HG03025 (cell line): ENCODE data around the gene SLC1A3.
"Not testable (repeated sequence)": the region's sequence is repeated elsewhere in the genome, so short reads cannot be mapped to it uniquely, and the experiment has no call there.

Source experiments
- ATAC-seq: cut with Tn5 transposase; IDR thresholded peaks from one replicate; pipeline ENCODE4 v1.9.1; 2021; ENCODE audit warnings: mild to moderate bottlenecking, moderate library complexity; ENCODE audit not compliant: unreplicated experiment, low FRiP score

The SLC1A3 gene

DNA sequence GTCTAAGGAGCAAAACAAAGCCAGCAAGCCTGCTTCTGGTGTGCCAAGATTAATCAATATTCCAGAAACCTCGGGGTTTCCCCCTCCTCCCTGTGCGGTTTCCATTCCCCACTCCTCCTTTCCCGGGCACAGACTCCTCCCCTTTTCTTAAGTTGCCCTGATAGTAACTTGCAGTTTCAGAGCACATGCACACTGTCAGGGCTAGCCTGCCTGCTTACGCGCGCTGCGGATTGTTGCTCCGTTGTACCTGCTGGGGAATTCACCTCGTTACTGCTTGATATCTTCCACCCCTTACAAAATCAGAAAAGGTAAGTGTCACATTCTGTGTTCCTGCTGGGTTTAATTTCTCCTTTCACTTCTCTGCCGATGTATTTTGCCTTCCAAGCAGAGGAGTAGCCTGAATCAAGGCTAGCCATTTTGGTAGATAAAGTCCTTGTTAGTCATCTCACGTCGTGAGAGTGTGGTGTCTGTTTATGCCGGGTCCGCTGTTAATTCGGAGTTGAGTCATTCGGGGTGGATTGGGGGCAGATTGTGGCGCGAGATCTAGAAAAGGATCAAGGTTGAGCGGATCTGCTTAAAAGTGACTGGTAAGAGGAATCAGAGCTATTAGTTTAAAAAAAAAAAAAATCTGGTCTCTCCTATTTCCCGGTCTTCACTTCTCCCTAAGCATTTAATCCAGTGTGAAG is at the start of gene SLC1A3:
Gene SLC1A3 (plus strand): TSS at position 179 of the 686 bp plus-strand sequence. CDS start 1,818 bp downstream, outside the sequence.
- ATAC-seq = peak; percentile 69

DNA sequence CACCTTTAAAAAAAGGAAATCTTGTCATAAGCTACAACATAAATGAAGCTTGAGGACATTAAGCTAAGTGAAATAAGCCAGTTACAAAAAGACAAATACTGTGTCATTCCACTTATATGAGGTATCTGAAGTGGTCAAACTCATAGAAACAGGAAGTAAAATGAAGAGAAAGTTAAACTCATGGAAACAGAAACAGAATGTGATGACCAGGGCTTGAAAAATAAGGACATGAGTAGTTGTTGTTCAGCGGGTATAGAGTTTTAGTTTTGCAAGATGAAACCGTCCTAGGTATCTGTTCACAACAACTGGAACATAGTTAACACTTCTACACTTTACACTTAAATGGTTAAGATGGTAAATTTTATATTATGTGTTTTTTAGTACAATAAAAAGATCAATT is 47.8 kb upstream of the SLC1A3 start:
- no peak for ATAC-seq

DNA sequence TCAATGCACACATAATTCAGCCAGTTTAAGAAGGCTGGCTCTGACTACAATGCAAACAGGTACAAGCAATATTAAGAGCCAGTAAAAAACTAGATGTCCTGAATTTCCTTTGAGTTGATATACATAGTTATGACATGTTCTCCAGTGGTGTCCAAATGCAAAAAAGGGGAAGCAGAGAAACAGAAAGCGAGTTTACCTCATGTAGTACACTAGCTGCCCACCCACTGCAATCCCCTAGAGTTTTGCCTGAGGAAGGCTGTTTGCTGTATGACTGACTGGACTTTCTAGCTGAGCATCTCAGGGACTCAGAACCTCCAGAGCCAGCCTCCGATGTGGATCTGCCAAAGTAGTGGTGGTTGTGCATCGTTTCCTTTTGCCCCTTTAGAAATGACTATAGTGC is 44.8 kb upstream of the SLC1A3 start:
- no peak for ATAC-seq

DNA sequence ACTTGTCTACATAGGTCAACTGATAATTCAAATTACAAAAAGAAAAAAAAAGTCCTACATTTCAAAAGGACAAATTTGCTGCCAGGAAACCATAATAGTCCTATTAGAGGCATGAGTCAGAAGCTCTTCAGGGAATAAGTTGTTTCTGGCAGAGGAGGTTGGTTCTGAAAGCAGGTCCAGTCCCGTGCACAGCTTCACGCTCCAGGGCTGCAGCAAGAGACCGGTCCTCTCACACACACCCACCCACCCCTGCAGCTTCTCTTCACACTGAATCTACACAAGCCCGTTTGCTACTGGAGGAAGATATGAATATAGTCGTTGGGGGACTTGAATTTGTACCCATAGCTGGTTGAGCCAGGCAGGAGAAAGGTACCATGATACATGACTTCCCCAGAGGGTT is 36.9 kb upstream of the SLC1A3 start:
- ATAC-seq = no peak

DNA sequence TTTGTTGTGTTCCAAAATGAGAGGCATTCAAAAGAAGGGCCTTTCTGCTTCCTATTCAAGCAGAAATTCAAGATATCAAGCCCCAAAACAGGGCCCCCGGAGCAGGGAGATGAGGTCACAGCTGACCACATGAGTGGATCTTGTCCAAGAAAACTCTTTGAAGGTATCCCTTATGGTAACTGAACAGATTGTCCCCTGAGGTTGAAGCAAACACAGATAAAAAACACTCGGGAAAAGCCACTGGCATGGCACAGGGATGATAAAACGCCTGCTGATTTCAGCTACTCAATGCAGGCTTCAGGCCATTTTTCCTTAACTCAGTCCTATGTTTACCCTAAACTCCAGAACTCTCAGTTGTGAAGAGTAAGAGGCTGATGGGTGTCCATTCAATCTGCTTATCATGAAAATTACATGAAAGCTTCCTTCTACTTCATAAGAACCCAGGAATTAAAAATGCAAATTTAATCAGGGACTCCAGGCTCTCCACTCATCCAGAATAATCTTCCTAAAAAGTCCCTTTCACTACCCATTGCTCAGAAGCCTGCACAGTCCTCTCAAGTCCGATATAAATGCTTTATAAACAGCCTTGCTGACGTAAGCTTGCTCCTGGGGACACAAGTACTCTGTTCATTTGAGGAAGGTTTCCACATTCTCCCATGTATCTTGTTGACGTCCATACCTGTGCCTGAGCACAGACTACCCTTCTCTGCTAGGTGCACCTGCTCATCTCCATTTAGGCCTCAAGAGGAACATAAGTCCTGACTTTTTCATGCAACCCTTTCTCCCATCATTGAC is 35.9 kb upstream of the SLC1A3 start:
- ATAC-seq = no peak

DNA sequence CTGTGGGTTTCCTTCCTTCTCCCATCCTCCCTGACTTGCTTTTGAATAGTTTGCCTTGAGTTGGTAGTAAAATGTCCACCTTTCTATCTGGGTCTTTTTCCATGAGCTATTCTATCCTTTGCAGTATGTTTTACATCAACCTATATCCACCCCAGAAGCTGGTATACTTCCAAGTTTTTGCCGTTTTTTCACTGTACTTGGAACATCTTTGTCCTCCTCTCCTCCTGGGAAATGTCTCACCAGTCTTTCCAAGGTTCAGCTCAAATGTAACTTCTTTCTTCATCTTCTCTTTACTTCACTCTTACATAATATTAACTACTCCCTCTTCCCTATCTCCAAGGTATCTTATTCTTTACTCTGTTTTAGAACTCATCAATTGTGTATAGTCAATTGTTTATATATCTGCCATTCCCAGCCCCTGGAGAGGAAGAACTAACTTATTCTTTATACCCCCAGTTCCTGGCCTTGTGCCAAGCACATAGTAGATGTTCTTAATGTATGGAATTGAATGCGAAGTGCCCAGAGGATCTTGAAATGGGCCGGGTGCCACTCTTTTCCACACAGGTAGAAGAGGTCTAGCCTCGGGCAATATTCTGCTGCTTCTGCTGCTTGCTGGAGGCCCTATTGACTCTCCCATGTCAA is 34.9 kb upstream of the SLC1A3 start:
- ATAC-seq = no peak

DNA sequence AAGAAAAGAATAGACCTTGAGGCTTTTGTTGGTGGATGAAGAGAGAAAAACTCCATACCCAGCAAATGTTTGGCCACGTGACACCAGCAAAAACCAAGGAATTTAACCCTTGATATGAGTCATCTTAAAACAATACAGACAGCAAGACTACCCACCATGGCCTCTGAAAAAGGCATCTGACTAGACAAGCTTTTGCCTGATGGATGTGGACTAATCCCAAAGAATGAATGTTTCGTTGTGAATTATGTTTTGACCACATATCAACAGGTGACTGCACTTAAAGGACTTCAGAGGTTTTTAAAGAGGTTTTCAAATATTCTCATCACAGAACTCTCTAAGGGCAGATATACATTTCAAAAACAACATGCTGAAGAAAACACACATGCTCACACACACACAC is 33.0 kb upstream of the SLC1A3 start:
- no peak for ATAC-seq

DNA sequence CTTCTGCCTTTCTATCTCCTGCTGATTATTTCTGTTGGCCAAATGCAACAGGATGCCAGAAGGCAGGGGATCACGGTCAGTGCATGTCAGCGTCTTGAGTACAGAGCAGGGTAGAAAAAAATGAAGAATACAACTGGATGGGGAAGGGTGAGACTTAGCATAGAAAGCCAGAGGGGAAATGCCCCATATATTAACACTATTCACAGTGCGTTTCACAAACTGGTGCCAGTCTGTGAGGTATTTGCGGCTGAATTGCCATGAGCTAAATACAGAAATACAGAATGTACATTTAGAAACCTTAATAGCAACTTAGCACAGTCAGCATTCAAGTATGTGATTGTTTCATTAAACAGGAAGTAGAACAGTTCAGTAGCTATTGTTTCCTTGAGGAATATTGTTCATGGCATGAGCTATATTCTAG is 31.0 kb upstream of the SLC1A3 start:
- ATAC-seq = no peak

DNA sequence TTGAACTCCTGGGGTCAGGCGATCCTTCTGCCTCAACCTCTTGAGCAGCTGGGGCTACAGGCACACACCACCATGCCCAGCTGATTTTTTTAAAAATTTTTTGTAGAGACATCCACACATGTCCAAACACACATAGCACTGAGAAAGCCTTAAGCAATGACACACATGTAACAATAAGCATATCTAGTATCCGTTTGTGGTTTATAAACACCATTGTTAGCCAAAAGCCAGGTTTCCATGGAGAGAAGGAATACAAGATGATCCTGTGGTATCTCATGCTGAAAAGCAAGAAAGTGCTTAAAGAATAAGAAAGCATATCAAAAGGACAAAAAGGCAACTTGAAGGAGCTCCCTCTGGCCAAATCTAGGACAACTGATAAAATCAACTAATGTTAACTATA is 29.7 kb upstream of the SLC1A3 start:
- ATAC-seq = no peak

DNA sequence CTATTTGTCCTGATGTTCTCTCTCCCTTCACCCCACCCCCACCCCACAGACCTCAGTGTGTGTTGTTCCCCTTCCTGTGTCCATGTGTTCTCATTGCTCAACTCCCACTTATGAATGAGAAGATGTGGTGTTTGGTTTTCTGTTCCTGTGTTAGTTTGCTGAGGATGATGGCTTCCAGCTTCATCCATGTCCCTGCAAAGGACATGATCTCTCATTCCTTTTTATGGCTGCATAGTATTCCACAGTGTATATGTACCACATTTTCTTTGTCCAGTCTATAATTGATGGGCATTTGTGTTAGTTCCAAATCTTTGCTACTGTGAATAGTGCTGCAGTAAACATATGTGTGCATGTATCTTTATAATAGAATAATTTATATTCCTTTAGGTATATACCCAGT is 26.5 kb upstream of the SLC1A3 start:
- not testable (repeated sequence) for ATAC-seq

DNA sequence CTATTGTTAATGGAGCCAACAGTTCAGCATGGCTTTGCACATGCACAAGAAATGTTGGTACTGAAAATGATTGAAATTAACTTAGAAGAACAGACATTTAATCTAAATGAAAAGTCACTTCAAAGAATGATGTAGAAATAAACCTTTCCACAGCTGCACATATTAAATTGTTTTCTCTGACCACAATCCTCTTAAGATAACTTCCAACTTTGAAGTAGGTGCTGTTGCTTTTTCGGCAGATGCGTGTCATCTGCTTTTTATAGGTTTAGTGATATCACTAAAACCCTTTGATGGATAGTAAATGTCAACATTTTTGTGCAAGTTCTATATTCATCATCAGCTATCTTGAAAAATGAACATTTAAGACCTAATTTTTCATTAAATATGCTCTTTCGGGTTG is 25.3 kb upstream of the SLC1A3 start:
- no peak for ATAC-seq

DNA sequence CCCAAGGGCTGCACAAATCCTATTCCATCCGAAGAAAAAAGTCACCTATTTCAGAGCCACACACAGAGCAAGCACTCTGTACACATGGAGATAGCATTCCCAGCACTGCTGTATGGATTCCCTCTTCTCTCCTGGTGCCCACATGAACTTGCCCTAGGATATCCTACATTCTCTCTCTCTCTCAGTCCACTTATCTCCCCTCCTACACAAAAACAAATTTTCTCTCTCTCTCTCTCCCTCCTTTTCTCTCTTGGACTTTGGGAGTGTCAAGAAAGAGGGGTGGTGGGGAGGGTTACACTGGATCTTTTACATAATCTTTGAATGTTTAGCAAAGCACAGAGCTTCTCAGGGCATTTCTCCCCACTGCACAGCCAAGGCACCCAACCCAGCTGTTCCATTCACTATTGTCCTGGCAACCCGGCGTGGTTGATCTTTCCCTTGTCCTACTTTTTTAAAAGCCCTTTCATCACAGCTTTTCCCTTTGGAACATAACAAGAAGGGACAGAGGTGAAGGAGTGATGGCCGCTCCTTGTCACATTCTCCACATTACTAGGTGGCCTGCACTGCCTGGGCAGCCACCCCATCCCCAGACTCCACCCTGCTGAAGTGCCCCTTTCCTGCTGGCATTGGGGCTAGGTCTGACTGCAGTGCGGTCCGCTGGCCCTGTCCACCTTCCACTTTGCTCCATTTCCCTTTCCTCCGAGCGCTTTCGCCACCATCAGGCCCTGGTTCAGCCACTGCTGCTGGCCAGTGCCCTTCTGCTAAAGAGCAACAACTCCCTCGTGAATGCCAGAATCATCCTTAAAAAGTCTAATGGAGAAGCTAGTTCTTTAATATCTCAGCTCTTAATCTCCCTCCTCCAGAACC is 22.2 kb upstream of the SLC1A3 start:
- ATAC-seq = no peak

DNA sequence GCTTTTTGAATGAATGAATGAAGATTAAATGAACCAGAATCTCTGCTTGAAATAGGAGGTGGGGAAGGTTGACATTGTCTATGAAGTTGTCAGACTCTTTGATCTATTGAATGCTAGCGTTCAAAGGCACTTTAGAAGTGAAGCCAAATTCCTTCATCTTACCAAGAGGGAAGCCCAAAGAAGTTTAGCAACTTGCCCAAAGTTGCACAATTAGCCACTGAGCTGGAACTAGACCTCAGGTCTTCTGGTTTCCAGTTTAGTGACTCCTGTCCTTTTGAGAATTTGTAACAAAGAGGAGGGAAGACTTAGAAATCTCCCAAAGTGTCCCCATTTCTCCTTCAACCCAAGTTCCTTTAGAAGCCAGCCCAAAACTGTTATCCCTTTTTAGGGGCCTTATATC is 20.7 kb upstream of the SLC1A3 start:
- no peak for ATAC-seq

DNA sequence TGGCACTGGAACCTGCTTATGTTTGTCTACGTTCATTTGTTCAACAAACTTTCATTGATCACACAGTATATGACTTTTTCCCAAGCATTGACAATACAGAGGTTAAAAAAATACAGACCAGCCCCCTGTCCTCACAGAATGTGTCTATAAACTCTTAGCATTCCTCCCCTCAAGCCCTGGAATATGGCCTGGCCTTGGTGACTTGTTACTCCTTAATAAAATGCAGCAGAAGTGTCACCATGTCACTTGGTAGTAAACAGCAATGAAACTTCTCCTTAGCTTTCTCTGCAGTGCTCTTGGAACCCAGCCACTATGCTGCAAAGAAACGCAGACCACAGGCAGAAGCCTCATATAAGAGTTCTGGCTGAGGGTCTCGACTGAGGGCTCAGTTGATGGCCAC is 19.1 kb upstream of the SLC1A3 start:
- no peak for ATAC-seq

DNA sequence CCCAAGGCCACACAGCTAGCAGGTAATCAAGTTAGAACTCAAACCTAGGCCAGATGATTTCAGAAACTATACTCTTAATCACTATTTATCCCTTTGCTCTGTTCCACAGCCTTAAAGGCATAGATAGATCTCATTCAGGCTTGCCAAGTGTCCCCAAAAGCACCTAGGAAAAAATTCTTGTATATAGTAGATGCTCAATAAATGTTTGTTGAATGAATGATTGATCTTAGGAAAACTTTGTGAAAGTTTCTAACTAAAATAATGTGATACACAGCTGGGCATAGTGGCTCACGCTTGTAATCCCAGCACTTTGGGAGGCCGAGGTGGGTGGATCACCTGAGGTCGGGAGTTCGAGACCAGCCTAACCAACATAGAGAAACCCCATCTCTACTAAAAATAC is 16.7 kb upstream of the SLC1A3 start:
- ATAC-seq = not testable (repeated sequence)

DNA sequence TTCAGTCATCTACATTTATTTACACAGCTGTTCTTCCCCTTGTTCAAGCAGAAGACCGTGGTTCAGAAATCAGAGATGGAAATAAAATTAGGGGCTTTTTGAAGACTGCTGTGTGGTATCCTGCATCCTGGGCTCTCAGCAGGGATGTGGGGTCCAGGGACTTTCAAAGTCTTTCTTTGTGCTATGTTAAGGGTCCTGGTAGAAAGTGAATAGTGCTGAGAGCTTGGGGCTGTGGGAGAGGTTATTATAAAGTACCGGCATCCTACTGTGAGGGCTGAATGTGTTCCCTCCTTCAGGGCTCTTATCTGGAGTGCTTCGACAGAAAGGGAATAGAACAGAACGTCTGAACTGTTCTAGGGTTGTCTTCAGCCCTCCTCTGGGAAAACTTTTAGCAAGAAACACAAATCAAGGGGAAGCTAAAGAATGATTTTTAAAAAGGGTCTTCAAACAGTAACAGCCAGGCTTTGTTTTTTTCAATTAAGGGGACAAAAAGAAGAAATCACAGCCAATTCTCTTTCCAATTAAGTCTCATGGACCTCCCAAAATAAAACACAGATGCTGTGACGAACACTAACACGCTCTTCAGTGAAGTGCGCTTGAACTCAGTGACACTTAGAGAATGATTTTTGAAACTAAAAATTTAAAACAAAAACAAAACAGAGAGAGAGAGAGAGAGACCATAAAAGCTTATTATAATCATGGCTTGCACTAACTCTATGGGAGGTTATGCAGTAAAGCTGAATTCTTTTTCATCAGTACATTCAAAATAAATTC is 15.7 kb upstream of the SLC1A3 start:
- no peak for ATAC-seq

DNA sequence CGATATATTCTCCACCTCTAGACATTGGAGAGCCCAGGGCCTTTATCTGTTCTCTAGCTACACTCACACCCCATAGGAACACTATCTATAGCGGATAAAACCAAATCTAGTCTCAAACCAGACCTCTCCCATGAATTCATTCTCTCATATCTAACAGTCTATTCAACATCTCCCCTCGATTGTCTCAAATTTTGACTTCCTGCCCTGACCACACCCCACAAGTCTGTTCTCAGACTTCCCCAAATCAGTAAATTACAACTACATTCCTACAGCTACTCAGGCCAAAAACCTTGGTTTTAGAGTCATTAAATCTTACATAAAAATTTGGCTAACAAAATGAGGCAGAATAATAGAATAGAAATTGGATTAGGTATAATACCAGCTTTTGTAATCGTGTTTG is 12.5 kb upstream of the SLC1A3 start:
- no peak for ATAC-seq

DNA sequence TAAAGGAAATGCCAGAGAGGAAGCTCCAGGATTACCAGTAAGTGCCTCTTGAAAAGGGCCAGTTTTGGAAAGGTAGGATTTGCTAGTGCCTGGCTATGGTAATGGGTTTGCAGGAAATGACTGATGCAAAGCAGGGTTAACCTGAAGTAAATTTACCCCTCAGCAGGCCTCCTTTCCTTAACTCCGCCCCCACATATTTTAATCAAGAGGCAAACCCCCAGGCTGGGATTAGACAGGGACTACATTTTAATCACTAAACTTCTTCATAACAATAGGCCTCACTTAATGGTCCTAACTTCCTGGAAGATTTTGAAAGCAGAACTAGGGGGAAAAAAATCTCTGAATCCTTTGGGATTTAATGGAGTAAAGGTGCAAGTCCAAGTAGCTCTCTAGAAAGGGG is 10.2 kb upstream of the SLC1A3 start:
- no peak for ATAC-seq

DNA sequence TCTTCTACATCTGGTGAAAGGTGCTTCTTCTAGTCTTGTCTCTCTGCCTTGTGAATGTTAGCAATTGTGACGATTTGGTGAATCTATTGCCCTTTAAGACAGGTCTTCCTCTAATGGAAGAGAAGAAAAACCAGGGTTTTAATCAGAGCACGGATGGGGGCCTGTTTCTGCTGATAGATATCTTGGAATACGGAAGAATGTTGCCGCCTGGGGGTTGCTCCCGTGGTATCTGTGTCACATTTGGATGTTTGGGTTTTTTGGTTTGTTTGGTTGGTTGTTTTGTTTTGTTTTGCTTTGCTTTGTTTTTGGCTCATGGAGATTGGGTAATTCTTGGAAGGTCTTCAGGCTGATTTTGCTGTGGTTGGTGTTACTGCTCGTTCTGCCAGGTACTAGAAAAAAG is 9.7 kb upstream of the SLC1A3 start:
- no peak for ATAC-seq

DNA sequence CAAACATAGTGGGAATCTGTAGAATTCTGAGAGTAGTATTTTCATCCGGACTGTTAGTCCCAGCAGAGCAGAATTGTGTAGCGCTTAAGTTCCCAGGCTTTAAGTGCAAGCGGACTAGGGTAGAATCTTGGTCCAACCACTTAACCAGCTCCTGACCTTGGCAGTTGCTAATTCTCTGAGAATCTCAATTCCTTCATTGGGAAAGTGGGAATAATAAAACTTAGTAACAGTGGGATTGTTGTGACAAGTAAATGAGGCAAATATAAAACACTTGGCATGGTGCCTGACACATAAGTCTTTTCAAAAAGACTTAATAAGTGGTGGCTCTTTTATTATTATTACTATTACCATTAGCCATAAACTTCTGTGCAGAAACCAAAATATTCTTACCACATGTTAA is 8.4 kb upstream of the SLC1A3 start:
- ATAC-seq = no peak
